Glomerular visceral epithelial cell (primary cell): ENCODE results near the gene DEFB131B.
A peak's percentile ranks its signal among the peaks of the same experiment; 100 is the strongest.
"Not testable (repeated sequence)": the region's sequence is repeated elsewhere in the genome, so short reads cannot be mapped to it uniquely, and the experiment has no call there.

Experiments used
- DNase-seq: peaks from one replicate; pipeline ENCODE4 v3.0.0-alpha.2; 2016; ENCODE audit errors: extremely low spot score

The DEFB131B gene, protein sequence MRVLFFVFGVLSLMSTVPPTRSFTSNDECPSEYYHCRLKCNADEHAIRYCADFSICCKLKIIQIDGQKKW

GRCh38 chr11:71878059-71878458, at the start of gene DEFB131B:
Gene DEFB131B (plus strand): TSS chr11:71878453. CDS start chr11:71878453, 0 bp downstream.
- not testable (repeated sequence) for DNase-seq

GRCh38 chr11:71829247-71829646, 49.0 kb upstream of the DEFB131B start:
- not testable (repeated sequence) for DNase-seq

DNA sequence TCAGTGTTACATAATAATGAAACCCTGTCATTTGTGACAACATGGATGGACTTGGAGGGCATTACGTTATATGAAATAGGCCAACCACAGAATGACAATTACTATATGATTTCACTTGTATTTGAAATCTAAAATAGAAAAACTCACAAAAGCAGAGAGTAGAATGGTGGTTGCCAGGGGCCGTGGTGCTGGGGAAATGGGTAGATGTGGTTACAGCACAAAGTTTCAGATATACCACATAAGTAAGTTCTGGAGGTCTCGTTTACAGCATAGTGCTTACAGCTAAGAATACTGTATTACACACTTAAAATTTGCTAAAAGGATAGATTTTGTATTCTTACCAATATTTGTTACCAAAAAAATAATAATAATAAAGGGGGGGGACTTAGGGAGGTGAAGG, 48.6 kb upstream of the DEFB131B start:
- DNase-seq = not testable (repeated sequence)

GRCh38 chr11:71832811-71833210, 45.4 kb upstream of the DEFB131B start, which contains the start of gene DEFB108B:
Gene DEFB108B (plus strand): TSS chr11:71833200. CDS start chr11:71833200, 0 bp downstream.
- not testable (repeated sequence) for DNase-seq

- DNase-seq = not testable (repeated sequence)
Observed at GRCh38 chr11:71842720-71843119, 35.5 kb upstream of the DEFB131B start.

GRCh38 chr11:71843355-71843754, 34.9 kb upstream of the DEFB131B start:
- DNase-seq = not testable (repeated sequence)

GRCh38 chr11:71843858-71844257, 34.4 kb upstream of the DEFB131B start:
- DNase-seq = no peak

GRCh38 chr11:71853895-71854294, 24.4 kb upstream of the DEFB131B start:
- not testable (repeated sequence) for DNase-seq

- not testable (repeated sequence) for DNase-seq
Observed at GRCh38 chr11:71855880-71856279, 22.4 kb upstream of the DEFB131B start.

- not testable (repeated sequence) for DNase-seq
Observed at GRCh38 chr11:71860835-71861234, 17.4 kb upstream of the DEFB131B start.

DNA sequence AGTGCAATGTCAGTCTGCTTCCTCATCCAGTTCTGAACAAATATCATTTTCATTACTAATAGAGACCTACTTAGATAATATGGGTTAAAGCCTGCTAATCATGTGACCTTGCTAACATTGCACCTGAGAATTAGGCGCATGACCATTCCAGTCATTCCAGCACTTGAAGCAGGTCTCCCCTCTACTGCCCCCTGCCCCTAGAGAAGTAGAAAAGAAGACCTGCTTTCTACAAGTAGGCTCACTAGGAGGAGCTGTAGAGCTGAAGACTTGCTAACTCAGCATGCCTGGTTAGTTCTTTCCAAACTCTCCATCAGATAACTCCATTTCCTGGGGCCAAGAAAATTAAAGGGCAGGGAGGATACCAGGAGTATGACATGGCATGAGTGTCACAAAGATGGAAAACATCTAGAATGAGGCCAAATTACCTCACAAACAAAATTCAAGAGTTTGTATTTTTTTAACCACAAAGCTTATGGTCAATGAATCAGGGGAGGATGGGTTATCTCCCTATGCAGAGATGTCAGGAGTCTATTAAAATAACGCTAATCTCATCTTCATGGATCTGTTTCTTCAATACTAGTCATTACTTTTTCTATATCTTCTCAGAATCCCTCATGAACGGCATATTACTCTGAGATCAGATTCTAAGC, 14.2 kb upstream of the DEFB131B start:
- peak; percentile 52 for DNase-seq

DNA sequence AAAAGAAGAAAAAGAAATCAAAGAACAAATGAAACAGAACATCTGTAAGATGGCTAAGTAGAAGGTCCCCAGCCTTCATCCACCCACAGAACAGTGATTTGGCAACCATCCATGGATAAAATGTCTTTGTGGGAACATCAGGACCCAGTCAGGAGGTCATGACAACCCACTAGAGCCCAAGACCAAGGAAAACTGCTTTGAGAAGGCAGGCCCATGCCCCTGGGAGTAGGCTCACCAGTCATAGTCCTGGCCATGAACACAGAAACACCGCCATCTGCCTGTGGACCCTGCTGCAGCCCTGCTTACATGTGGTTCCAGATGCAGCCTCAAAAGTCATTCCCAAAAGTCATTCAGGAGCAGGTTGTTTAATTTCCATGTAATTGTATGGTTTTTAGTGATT, 11.0 kb upstream of the DEFB131B start:
- not testable (repeated sequence) for DNase-seq

- not testable (repeated sequence) for DNase-seq
Observed at GRCh38 chr11:71869931-71870330, 8.3 kb upstream of the DEFB131B start.

GRCh38 chr11:71870661-71871060, 7.6 kb upstream of the DEFB131B start:
- not testable (repeated sequence) for DNase-seq

DNA sequence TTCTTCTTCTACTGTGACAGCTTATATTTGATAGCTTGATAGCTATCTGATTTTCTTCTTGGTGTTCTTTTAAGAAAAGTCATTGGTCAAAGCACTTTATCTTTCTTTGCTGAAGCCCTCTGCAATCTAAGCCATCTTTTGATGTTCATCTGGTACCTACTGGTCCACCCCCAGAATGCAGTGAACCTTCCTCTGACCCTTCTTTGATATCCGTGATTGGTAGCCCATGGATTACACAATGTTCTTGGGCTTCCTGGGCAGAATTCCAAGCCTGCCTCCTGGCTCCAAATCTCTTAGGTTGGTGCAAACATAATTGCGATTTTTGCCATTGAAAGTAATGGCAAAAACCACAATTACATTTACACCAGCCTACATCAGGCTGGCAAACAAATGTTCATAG, 2.0 kb upstream of the DEFB131B start:
- not testable (repeated sequence) for DNase-seq

GRCh38 chr11:71885806-71886205, 7.6 kb downstream of the DEFB131B start:
- DNase-seq = not testable (repeated sequence)

DNA sequence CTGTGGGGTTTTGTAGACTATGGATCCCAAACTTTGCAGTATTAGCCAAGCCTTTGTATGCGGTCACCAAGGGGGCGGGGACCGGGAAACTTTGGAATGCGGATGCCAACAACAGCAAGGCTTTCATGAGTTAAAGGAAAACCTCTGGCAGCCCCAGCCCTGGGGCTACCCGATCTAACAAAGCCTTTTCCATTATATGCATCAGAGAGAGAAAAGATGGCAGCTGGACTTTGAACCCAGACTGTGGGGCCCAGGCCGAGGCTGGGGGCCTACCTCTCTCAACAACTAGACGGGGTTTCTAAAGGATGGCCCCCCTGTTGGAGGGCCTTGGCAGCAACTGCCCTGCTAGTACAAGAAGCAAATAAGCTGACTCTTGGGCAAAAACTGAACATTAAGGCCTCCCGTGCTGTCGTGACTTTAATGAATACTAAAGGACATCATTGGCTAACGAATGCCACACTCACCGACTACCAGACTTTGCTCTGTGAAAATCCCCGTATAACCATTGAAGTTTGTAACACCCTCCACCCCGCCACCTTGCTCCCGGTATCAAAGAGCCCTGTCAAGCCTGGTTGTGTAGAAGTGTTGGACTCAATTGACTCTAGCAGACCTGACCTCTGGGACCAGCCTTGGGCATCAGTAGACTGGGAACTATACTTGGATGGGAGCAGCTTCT, 10.2 kb downstream of the DEFB131B start:
- not testable (repeated sequence) for DNase-seq

DNA sequence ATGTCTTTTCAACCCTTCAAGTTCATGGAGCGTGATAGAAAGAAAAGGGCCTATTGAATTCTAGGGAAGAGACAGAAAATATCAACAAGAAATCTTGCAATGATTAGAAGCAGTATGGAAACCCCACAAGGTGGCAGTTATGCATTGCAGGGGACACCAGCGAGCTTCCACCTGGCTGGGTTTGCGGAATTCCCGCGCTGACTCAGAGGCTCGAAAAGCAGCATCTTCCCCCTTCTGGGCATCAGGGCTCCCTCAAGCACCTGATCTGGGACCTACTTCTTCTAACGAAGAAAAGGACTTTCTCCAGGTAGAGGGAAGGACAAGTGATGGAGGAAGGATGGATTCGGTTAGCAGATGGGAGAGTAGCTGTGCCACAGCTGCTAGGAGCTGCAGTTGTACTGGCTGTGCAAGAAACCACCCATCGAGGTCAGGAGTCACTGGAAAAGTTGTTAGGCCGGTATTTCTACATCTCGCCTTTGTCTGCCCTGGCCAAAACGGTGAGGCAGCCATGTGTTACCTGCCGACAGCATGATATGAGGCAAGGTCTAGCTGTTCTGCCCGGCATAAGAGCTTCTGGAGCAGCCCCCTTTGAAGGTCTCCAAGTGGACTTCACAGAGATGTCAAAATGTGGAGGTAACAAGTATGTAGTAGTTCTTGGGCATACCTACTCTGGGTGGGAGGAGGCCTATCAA, 11.1 kb downstream of the DEFB131B start:
- not testable (repeated sequence) for DNase-seq

- no peak for DNase-seq
Observed at GRCh38 chr11:71895961-71896360, 17.7 kb downstream of the DEFB131B start.

DNA sequence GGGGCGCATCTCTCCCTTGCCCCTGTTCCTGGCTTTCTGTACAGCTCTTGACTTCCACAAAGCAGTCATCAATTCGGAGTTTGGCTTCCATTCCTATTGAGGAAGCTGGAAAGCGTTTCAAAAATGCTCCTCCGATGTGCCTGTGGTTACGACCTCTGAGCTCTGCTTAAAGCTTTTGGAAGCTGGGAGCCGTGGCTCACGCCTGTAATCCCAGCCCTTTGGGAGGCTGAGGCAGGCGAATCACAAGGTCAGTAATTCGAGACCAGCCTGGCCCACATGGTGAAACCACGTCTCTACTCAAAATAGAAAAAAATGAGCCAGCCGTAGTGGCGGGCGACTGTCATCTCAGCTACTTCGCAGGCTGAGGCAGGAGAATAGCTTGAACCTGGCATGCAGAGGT, 22.9 kb downstream of the DEFB131B start:
- DNase-seq = not testable (repeated sequence)

DNA sequence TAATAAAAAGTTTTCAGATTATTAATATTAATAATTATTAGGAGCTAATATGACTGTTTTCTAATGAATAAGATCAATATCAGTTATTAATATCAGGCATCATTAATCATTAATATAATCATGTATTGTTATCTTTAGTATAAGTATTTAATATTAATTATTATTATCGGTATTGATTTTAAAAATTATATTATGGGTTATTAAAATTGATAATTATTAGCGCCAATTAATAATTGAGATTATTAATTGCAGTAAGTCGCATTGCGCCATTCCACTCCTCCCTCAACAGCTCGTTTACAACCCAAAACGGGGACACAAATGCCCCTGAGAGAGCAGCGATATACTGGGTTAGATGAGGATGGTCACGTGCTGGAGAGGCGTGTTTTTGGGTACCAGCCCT, 30.0 kb downstream of the DEFB131B start:
- no peak for DNase-seq

DNA sequence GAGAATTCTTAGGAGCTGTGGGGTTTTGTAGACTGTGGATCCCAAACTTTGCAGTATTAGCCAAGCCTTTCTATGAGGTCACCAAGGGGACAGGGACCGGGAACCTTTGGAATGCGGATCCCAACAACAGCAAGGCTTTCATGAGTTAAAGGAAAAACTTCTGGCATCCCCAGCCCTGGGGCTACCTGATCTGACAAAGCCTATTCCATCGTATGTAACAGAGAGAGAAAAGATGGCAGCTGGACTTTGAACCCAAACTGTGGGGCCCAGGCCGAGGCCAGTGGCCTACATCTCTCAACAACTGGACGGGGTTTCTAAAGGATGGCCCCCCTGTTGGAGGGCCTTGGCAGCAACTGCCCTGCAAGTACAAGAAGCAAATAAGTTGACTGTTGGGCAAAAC, 32.5 kb downstream of the DEFB131B start:
- not testable (repeated sequence) for DNase-seq
